GM21825 (cell line): Measurements from ENCODE around the gene CYP26B1.

Source experiments
- ATAC-seq: cut with Tn5 transposase; IDR thresholded peaks from one replicate; pipeline ENCODE4 v1.9.1; 2021; ENCODE audit warnings: mild to moderate bottlenecking, moderate library complexity; ENCODE audit not compliant: unreplicated experiment

The CYP26B1 gene, protein sequence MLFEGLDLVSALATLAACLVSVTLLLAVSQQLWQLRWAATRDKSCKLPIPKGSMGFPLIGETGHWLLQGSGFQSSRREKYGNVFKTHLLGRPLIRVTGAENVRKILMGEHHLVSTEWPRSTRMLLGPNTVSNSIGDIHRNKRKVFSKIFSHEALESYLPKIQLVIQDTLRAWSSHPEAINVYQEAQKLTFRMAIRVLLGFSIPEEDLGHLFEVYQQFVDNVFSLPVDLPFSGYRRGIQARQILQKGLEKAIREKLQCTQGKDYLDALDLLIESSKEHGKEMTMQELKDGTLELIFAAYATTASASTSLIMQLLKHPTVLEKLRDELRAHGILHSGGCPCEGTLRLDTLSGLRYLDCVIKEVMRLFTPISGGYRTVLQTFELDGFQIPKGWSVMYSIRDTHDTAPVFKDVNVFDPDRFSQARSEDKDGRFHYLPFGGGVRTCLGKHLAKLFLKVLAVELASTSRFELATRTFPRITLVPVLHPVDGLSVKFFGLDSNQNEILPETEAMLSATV

DNA sequence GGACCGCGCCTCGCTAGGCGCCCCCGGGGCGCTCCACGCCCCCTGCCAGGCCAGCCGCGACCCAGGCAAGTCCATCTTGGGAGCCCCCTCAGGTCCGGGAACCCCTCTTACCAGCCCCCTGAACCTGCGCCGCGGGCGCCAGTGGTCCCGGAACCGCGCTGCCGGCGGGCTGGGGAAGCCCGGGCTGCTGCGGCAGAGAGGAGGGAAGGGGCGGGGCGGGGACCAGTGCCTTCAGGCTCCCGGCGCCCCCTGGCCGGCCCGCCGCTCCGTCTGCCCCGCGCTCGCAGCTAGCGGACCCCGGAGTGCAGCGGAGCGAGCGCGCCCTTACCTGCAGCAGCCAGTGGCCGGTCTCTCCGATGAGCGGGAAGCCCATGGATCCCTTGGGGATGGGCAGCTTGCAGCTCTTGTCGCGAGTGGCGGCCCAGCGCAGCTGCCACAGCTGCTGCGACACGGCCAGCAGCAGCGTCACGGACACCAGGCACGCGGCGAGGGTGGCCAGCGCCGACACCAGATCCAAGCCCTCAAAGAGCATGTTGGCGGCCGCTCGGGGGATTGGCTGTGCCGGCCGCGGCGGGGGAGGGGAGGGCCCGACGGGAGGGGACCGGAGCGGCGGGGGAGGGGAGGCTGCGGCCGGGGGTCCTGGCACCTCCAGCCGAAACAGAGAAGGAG, at the start of gene CYP26B1:
Gene CYP26B1, minus strand, starts transcription at position 560 of the 669 bp plus-strand sequence. Its CDS starts 28 bp downstream, at position 532.
- ATAC-seq: no peak

- no peak for ATAC-seq
These were observed 46.1 kb upstream of the CYP26B1 start for GRCh38 chr2:72193723-72194122.

DNA sequence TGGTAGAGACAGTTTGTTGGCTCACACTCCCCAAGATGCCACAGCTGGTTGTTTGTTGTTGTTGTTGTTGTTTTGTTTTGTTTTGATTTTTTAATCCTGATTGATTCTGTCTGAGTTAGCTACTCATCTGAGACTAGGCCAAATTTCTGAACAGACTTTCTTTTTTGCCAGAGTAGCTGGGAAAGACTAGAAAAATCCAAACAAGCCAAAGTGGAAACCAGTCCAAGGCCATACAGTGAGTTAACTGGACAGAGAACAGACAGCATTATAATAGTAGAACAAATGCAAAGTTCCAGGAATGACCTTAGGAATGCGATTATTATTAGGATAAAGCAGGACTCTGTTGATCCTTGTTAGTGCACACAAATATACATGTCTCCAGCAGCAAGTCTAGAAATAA, 43.8 kb upstream of the CYP26B1 start:
- no peak for ATAC-seq

GRCh38 chr2:72185206-72185605, 37.5 kb upstream of the CYP26B1 start:
- ATAC-seq: no peak

- no peak for ATAC-seq
These were observed 35.8 kb upstream of the CYP26B1 start for GRCh38 chr2:72183466-72183865.

DNA sequence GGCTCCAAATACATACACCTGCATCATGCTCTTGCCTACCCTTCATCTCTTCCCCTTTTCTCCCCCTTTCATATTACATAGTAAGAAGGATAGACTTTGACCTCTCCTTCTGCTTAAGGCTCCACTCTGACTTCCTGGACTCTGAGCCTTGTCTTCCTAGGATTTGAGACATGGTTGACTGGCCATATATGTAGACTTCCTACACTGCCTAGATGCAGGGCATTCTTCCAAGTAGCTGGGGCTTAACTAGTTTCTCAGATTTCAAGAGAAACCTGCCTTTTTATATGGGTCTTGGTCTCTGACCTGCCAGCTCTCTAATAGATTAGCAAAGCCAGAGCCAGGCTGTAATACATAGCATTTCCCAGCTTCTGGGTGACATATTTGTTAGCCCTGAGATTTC, 35.4 kb upstream of the CYP26B1 start:
- no peak for ATAC-seq

- ATAC-seq: no peak
These were observed 34.9 kb upstream of the CYP26B1 start for GRCh38 chr2:72182547-72182946.

DNA sequence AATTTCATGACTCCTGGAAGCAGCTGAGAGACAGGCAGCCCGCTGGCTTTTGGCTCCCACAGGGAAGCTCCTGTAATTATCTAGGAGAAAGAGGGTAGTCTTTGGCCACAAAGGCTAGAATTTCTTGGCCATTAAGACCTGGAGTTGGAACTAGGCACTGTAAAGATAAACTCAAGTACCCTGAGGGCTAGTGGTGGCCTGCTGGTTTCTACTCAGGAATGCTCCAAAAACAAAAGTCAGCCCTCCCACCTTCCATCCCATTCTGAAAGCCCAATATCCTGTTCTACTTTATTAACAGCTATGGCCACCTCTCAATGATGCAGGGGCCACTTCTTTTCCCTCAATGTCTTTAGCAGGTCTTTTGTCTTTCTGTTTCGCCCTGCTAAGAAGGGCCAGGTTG, 34.0 kb upstream of the CYP26B1 start:
- ATAC-seq: no peak

GRCh38 chr2:72180351-72180750, 32.7 kb upstream of the CYP26B1 start:
- ATAC-seq: no peak

GRCh38 chr2:72178551-72178950, 30.9 kb upstream of the CYP26B1 start:
- no peak for ATAC-seq

- no peak for ATAC-seq
These were observed 28.6 kb upstream of the CYP26B1 start for GRCh38 chr2:72176281-72176680.

- ATAC-seq: no peak
These were observed 28.0 kb upstream of the CYP26B1 start for GRCh38 chr2:72175636-72176035.

- ATAC-seq: no peak
These were observed 26.1 kb upstream of the CYP26B1 start for GRCh38 chr2:72173640-72174321.

DNA sequence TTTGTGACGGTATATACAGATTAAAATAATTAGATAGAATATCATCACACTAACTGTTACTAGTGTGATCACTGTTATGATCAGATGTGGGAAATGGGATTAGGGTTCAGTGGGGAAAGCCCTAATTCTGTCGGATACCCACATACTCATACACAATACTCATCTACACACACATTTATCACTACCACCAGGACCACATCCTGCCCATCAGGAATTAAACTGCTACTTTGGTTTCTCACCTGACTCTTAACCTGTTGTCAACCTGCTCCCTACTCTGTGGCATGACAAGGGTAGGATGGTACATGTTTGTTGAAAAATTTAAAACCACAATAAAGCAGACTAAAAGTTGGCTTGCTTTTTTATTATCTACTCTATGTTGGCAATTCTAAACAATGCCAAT, 24.8 kb upstream of the CYP26B1 start:
- ATAC-seq: no peak

DNA sequence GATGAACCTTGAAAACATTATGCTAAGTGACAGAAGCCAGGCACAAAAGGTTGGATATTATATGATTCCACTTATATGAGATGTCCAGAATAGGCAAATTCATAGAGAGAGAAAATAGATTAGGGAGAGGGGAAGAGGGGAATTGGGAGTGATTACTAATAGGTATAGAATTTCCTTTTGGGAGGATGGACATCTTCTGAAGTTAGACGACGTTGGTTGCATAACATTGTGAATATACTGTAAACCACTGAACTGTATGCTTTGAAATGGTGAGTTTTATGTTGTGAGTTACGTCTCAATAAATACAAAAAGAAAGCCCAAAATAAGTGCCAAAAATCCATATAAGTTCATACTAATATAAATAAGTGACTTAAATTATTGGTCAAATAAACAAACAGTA, 18.6 kb upstream of the CYP26B1 start:
- ATAC-seq: no peak

- ATAC-seq: no peak
These were observed 18.1 kb upstream of the CYP26B1 start for GRCh38 chr2:72165792-72166191.

GRCh38 chr2:72162574-72162973, 14.9 kb upstream of the CYP26B1 start:
- no peak for ATAC-seq

- no peak for ATAC-seq
These were observed 11.7 kb upstream of the CYP26B1 start for GRCh38 chr2:72159211-72159993.

DNA sequence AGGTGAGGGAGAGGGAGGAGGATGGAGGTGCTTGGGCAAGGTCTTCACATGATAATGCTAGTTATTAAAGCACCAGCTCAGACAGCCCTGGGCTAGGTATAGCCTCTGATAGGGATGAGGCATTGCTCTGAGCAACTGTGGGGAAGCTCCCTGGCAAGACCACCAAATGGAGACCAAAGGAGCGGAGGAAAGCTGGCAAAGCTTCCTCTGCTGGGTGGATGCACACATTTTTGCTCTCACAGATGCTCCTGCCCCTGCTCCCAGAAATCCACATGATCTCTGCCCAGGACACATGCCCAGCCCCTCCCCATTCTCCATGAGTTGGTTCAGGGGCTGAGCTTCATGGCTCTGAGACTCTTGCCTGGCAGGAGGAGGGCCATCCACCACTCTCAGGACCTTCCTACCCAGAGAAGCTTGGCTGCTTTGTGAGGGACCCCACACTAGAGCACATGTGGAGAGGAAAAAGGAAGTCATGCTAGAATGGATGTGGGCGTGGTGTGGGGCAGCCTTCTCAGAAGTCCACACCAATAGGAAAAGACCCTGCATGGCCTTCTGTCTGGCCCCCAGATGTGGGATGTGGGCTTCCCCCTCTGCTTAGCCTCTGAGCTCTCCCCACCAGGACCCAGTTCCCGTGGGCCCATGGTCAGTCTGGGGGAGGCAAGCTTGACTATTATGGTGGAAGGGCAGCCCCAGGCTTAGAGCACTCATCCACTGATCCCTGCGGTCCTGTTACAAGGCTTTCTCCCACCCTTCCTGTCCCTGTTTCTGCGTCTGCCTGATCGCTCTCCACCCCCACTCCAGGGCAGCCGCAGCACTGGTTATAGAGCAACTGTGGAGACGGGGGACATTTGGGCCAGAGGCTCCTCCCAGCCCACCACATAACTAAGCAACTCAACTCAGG, 10.5 kb upstream of the CYP26B1 start:
- ATAC-seq: no peak

- no peak for ATAC-seq
These were observed 9.2 kb upstream of the CYP26B1 start for GRCh38 chr2:72156872-72157271.
